HCT116 (cell line): Measurements from ENCODE around the gene BCL11B.

Experiments used
- ATF3 ChIP-seq: IDR thresholded peaks from 2 replicates; pipeline ENCODE4 v1.6.1; 2012
- CTCF ChIP-seq, 3 experiments: fragments of 200-600 bp in 1 of 3; sonication (generic) in 1 of 3; IDR thresholded peaks in 2 of 3; conservative IDR thresholded peaks in 1 of 3; 2 replicates each; pipeline ENCODE4 v1.5.1; 2012 to 2017; ENCODE audit warnings: low read depth in 2 of 3, low read length in 2 of 3, antibody characterized with exemption in 1 of 3, borderline replicate concordance in 1 of 3, control low read depth in 1 of 3, mild to moderate bottlenecking in 1 of 3, mixed read lengths in 1 of 3, mixed run types in 1 of 3, moderate library complexity in 1 of 3; ENCODE audit not compliant: insufficient read depth in 1 of 3
- ELF1 ChIP-seq: IDR thresholded peaks from 2 replicates; pipeline ENCODE4 v1.6.1; 2012; ENCODE audit warnings: low read depth, borderline replicate concordance
- EZH2 ChIP-seq: fragments of 200-600 bp; sonication (generic); IDR thresholded peaks from 2 replicates; pipeline ENCODE4 v1.6.1; 2017; ENCODE audit warnings: antibody characterized with exemption, mixed run types
- EZH2phosphoT487 ChIP-seq: fragments of 200-600 bp; IDR thresholded peaks from 2 replicates; pipeline ENCODE4 v1.6.1; 2018; ENCODE audit warnings: antibody characterized with exemption, borderline replicate concordance
- POLR2A ChIP-seq: IDR thresholded peaks from 2 replicates; pipeline ENCODE4 v1.7.0; 2011; ENCODE audit warnings: borderline replicate concordance; ENCODE audit not compliant: insufficient read depth, insufficient read length; ENCODE audit errors: extremely low read depth
- POLR2AphosphoS5 ChIP-seq: IDR thresholded peaks from 2 replicates; pipeline ENCODE4 v1.6.1; 2011; ENCODE audit warnings: mild to moderate bottlenecking, low read depth, low read length, moderate library complexity
- REST ChIP-seq: IDR thresholded peaks from 2 replicates; pipeline ENCODE4 v1.6.1; 2012; ENCODE audit warnings: low read depth
- TCF7L2 ChIP-seq: IDR thresholded peaks from 2 replicates; pipeline ENCODE4 v1.7.0; 2011; ENCODE audit warnings: borderline replicate concordance, inconsistent platforms; ENCODE audit not compliant: insufficient read depth, insufficient read length; ENCODE audit errors: extremely low read depth
- ZFX ChIP-seq: fragments of 450-650 bp; IDR thresholded peaks from 2 replicates; pipeline ENCODE4 v1.6.1; 2017
- ZNF274 ChIP-seq: fragments of 200-500 bp; sonication (Bioruptor generic); IDR thresholded peaks from 2 replicates; pipeline ENCODE4 v1.6.1; 2014; ENCODE audit warnings: mild to moderate bottlenecking, low read depth, low read length, inconsistent platforms

- TF ChIP-seq EZH2phosphoT487, result no peak
- no peak for TF ChIP-seq CTCF (IDR thresholded peaks at IDR 0.05 in 2 of 3, conservative IDR thresholded peaks at IDR 0.05 in 1 of 3; ENCODE audit: borderline replicate concordance in 1 of 3, insufficient read depth in 1 of 3, low read depth in 2 of 3, low read length in 2 of 3)
- TF ChIP-seq POLR2A, result no peak
- no peak for TF ChIP-seq ATF3
- TF ChIP-seq ZNF274, result no peak
- no peak for TF ChIP-seq ZFX
- no peak for TF ChIP-seq EZH2
- TF ChIP-seq ELF1, result no peak
- TF ChIP-seq REST, result no peak
- no peak for TF ChIP-seq TCF7L2
- TF ChIP-seq POLR2AphosphoS5, result no peak
Observed at GRCh38 chr14:99210333-99210732, 61.7 kb downstream of the BCL11B start.
